IMR-90 (cell line): ENCODE data around the gene TMEM62.

Experiments
- BHLHE40 ChIP-seq: fragments of 150-350 bp; IDR thresholded peaks from 2 replicates; pipeline ENCODE4 v1.6.1; 2016; ENCODE audit warnings: mild to moderate bottlenecking, low read depth, low read length
- CTCF ChIP-seq: conservative IDR thresholded peaks from 2 replicates; pipeline ENCODE4 v1.5.1; 2012; ENCODE audit warnings: mild to moderate bottlenecking, low read depth, low read length, improper control_type of control experiment
- MAZ ChIP-seq: IDR thresholded peaks from 2 replicates; pipeline ENCODE4 v1.6.1; 2012; ENCODE audit warnings: low read depth, mild to moderate bottlenecking, low read length, improper control_type of control experiment, moderate library complexity, borderline replicate concordance
- MXI1 ChIP-seq: IDR thresholded peaks from 2 replicates; pipeline ENCODE4 v1.6.1; 2012; ENCODE audit warnings: low read depth, mild to moderate bottlenecking, low read length, moderate library complexity, borderline replicate concordance
- NFE2L2 ChIP-seq: fragments of 150-350 bp; IDR thresholded peaks from 2 replicates; pipeline ENCODE4 v1.6.1; 2016; ENCODE audit warnings: low read depth, mild to moderate bottlenecking, low read length
- POLR2A ChIP-seq: IDR thresholded peaks from 2 replicates; pipeline ENCODE4 v1.6.1; 2012; ENCODE audit warnings: mild to moderate bottlenecking, low read depth, low read length
- RAD21 ChIP-seq: IDR thresholded peaks from 2 replicates; pipeline ENCODE4 v1.6.1; 2012; ENCODE audit warnings: low read length, improper control_type of control experiment
- SMC3 ChIP-seq: fragments of 150-350 bp; IDR thresholded peaks from 2 replicates; pipeline ENCODE4 v1.6.1; 2016; ENCODE audit warnings: low read depth, mild to moderate bottlenecking, antibody characterized with exemption, low read length, moderate library complexity

- TF ChIP-seq CTCF (no peak), POLR2A (no peak), NFE2L2 (no peak), MXI1 (no peak), RAD21 (no peak), BHLHE40 (no peak), MAZ (no peak), SMC3 (no peak)
These were observed 97.3 kb downstream of the TMEM62 start for GRCh38 chr15:43230640-43231115.
